Amygdala (tissue), 56 donors: ENCODE data around the gene SPDYE1.
A peak's percentile ranks its signal among the peaks of the same experiment; 100 is the strongest.
"Not testable (repeated sequence)": the region's sequence is repeated elsewhere in the genome, so short reads cannot be mapped to it uniquely, and the experiment has no call there.

ENCODE experiments used
- DNase-seq, 56 donors: peaks; one replicate each; lab custom pipeline; 2025; lab: John Stamatoyannopoulos, UW

The SPDYE1 gene

DNA sequence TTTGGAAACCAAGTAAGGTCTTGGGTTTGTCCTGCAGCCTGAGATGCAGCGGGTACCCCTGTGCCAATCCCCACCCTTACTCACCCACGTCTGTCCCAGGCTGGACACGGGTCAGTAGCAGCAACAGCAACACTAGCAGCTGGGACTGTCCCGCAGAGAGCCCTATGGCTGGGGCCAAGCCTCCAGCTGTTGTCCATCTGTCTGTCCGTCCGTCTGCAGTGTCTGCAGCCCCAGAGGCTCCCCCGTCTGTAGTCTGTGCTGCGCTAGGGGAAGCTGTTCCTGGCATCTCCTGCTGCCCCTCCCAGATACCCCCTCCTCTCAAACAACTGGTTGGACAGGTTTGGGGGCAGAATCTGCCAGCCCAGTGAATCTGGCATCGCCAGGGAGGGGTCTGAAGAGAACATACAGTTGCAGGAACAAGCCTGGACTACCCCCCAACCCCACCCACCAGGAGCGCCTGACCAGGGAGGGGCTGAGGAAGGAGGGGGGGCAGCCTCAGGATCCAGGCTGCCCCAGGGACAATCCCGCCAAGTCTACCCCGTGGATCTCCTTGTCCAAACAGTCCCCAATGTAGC, 7.6 kb upstream of the SPDYE1 start:
- DNase-seq, result not testable (repeated sequence)

DNA sequence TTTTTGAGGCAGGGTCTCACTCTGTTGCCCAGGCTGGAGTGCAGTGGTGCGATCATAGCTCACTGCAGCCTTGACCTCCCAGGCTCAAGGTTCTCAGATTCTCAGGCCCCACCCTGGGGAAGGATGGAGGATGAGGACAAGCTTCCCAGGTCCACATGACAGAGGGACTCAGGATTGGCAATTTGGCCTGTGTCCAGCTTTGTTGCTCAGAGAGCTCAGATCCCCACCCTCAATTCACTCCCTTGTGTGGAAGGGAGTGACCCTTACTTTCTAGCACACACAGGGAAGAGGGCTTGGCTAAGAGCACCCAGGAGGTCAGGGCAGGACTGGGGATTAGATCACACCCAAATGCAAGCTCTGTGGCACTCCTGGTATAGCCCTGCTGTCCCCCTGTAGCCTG, 6.9 kb upstream of the SPDYE1 start:
- DNase-seq, result not testable (repeated sequence)

DNA sequence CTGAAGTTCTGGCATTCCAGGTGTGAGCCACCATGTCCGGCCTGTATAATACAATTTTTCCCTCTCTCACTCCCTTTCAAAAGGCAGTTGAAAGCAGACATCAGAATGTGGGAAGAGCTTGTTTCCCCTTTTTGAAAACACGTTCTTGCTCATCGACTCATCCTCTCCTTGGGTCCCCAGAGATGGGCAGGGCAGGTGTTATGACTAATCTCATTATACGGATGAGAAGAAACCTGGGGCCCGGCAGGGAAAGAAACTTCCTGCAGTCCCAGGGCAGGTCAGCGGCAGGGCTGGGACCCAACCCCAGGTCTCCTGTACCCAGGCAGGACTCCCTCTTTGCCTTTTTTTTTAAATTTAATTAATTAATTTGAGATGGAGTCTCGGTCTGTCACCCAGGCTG, 4.8 kb upstream of the SPDYE1 start:
- not testable (repeated sequence) for DNase-seq

DNA sequence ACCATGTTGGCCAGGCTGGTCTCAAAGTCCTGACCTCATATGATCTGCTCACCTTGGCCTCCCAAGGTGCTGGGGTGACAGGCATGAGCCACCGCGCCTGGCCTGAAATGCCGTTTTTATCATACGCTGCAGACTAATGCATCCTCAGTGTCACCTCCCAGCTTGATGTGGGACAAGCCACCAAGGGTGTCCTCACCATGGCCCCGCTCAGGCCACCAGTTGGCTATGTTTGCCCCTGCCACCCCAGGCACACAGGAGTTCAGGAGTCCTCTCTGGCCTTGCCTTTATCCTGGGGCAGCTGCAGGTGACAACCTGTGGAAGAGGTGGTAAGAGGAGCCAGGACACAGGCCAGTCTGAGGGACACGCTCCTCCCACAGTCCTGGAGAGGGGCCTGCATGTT, 3.0 kb upstream of the SPDYE1 start:
- not testable (repeated sequence) for DNase-seq

DNA sequence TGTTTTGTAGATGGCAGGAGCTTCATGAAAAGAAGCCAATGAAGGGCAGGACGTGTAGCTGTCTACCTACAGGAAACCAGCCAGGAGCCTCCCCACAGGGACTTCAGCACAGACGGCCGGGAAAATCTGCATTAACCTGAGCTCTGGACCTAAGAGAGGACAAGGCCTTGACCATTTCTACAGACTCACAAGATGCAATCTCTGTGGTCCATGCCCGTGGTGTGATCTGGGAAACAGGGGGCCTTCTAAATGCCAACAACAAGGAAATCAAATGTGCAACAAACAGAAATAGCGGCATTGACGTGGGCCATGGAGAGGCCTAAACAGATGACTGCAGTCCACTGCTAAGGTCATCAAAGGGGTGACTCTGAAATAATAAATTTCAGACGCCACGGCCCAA, 14.4 kb downstream of the SPDYE1 start:
- DNase-seq, result not testable (repeated sequence)

DNA sequence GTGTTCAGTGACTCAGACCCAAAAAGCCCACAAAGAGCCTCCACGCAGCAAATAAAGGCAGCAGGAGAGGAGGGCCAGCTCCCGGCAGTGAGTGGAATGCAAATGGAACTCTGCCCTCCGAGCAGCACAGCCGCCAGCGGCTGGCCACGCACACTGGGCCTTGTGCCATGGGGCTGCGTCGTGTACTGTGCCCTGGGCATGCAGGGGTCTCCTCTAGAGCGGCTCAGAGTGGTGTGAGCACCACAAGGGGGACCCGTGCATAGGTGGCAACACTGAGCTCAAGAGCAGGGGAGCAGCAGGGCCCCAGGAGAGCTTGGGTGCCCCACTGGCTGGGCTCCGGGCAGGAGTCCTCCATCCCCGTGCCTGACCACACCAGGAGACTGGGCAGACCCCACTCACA, 17.4 kb downstream of the SPDYE1 start:
- DNase-seq, result peak in 16 of 56 donors; percentile 5 to 55 (median 14)

DNA sequence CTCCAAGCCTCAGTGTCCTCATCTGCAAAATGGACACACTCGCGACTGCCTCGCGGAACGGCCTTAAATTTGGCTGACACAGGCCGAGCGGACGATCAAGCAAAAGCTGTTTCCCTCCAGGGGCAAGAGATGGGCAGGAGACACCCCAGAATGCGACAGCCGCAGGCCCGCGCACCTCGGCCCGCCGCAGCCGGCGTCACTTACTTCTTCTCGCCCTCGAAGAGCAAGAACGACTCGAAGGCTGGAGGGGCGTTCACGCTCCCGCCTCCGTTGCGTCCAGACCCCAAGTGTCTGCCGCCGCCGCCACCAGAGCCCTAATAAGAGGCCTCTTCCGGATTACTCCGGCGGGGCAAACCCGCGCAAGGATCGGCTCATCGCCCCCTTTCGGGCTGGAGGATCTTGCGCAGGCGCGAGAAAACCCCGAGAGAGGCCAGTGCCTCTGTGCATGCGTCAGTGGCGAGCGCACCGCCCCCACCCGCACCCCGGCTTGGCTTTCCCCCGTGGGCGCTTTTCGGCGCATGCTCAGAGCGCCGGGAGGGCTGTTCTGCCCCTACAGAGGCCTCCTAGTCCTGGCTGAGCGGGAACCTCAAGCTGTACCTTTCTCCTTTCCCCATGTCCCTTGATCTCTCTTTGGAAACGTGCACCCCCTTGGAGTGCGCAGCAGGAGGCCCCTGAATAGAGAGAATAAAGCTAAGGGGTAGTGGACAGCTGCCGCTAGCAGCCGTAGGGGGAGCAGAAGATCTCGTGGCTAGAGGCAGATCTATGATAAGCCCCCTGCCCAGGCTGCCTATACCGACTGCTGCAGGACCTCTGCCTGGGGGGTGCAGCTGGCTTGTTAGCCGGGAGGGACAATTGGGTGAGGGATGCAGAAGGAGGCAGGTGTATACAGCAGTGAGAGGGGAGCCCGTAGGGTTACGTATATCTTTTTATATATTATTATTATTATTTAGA, 21.4 kb downstream of the SPDYE1 start:
- peak; percentile 72 to 99 (median 95) for DNase-seq

DNA sequence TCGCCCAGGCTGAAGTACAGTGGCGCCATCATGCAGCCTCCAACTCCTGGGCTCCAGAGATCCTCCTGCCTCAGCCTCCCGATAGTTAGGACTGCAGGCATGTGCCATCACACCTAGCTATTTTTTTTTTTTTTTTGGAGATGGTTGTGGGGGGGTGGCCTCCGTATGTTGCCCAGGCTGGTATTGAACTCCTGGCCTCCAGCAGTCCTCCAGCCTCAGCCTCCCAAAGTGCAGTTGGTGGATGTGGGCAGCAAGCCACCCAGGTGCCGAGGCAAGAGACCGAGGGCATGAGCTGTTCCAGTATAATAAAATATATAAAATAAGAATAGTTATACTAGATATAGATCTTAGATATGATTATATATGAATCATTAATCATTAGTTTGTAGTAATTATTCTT, 22.1 kb downstream of the SPDYE1 start:
- not testable (repeated sequence) for DNase-seq

DNA sequence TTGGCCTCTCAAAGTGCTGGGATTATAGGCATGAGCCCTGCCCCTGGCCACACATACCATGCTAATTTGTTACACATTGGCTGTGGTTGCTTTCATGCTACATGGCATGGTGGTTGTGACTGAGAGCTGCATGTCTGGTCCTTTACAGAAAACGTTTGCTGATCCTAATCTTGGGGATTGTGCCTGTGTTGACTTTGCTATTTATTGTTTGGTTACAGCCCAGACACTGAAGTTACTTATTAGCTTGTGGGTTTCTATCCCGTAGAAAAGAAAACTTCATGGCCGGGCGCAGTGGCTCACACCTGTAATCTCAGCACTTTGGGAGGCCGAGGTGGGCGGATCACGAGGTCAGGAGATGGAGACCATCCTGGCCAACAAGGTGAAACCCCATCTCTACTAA, 24.4 kb downstream of the SPDYE1 start:
- not testable (repeated sequence) for DNase-seq

DNA sequence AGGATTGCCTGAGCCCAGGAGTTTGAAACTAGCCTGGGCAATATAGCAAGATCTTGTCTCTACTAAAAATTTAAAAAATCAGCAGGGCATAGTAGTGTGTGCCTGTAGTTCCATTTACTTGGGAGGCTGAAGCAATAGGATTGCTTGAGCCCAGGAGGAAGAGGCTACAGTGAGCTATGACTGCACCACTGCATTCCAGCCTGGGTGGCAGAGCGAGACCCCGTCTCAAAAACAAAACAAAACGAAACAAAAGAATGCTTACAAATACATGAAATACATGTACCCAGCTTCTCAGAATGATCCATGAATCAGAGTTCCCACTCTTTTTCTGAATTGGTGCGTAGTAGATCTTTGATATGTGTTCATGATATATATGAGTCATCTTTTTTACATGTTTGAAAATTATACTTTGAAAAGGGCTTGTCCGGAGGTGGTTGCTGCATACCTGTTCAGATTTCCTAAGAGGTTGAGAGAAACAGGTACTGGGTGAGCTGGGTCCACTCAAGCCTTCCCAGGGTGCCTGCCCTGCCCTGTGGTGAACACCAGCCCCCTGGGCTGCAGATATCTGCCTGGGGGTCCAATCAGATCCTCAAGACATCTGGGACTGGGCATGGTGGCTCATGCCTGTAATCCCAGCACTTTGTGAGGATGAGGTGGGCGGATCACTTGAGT, 25.2 kb downstream of the SPDYE1 start:
- not testable (repeated sequence) for DNase-seq

DNA sequence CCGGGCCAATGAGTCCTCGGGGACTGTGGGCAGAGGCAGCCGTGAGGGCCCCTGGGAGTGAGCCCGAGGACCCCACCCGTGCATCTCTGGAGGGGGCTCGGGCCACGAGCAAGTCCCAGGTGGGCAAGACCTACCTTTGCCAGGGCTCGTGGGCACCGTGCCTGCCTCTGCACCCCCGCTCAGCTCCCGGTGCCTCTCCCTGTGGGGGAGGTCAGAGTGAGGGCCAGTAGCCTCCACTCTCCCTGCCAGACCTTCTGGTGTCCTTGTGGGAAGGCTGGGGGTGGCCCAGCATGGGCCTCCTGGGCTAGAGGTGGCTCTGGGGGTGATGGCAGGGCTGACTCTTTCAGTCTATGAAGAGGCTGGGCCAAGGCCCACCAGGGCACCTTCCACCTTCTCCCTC, 31.7 kb downstream of the SPDYE1 start:
- DNase-seq, result not testable (repeated sequence)

DNA sequence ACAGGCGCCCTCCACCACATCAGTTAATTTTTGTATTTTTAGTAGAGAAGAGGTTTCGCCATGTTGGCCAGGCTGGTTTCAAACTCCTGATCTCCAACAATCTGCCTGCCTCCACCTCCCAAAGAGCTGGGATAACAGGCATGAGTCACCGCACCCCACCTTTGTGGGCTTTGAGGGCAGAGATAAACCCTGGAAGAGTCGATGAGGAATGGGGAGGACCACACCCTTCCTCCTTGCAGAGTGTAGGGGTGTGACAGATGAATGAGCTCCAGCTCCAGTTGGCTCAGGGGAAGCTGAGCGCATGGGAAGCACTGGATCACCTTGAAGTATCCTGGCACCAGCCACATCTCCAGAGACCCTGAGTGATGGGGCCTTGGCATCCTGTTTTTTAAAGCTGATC, 32.3 kb downstream of the SPDYE1 start:
- DNase-seq, result not testable (repeated sequence)

DNA sequence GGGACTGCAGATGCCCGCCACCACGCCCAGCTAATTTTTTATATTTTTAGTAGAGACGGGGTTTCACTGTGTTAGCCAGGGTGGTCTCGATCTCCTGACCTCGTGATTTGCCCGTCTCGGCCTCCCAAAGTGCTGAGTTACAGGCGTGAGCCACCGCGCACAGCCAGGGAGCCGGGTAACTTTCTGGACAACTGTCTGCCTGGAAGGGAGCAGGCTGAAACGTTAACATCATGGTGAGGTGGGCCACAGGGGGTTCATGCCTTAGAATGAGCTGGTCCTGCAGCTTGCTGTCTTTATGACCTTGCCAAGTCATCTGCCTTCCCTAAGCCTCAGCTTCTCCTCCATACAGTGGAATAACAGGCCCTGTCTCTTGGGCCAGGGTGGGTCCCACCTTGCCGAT, 33.6 kb downstream of the SPDYE1 start:
- not testable (repeated sequence) for DNase-seq

DNA sequence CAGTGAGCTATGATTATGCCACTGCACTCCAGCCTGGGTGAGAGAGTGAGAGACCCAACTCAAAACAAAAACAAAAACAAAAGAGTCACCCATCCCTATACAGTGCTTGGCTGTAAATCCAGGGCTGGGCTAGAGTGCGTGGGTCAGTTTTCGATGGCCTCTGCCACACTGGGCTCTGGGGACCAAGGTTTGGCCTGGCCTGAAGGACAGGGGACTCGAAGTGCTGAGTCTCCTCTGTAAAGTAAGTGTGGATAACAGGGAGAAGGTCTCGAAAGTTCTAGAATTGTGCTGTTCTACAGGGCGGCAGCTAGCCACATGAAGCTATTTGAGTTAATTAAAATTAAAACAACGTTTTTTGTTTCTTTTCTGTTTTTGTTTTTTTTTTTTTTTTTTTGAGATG, 34.3 kb downstream of the SPDYE1 start:
- DNase-seq, result not testable (repeated sequence)

DNA sequence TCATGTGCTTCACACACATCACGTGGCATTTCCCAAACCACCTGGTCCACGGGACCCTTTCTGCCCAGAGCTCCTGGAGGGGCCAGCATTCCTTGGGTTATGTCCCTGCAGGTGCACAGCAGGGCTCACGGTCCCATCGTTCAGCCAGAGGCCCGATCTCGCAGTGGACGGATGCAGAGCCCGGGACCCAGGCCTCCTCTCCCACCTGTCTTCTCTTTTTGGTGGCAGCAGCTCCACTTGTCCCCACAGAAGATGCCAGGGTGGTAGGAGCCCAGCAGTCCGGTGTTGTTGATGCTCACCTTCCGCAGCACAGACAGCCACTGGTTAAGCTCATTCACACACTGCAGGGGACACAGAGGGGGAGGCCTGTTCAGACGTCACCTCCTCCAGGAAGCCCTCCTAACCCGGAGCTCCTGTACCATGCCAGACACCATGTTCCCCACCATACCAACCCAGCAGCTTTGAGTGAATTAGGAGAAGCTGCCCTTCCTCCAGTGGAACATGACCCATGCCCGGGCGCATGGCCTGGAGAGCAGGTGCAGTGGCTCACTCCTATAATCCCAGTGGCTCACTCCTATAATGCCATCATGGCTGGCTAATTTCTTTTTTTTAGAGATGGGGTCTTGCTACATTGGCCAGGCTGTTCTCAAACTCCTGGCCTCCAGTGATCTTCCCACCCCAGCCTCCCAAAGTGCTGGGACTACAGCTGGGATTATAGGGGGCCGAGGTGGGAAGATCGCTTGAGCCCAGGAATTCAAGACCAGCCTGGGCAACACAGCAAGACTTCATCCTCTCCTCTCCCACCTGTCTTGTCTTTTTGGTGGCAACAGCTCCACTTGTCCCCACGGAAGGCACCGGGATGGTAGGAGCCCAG, 36.5 kb downstream of the SPDYE1 start:
- DNase-seq, result not testable (repeated sequence)

DNA sequence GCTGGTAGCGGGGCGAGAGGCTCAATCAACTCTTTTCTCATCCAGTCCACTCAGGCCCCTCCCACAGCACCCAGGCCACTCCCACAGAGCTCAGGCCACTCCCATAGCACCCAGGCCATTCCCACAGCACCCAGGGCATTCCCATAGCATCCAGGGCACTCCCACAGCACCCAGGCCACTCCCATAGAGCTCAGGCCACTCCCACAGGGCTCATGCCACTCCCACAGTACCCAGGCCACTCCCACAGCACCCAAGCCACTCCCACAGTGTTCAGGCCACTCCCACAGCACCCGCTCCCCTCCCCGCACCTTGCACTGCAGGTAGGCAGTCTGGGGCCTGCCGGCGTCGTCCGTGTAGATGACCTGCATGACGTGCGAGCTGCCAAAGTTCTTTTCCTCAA, 38.7 kb downstream of the SPDYE1 start:
- not testable (repeated sequence) for DNase-seq

DNA sequence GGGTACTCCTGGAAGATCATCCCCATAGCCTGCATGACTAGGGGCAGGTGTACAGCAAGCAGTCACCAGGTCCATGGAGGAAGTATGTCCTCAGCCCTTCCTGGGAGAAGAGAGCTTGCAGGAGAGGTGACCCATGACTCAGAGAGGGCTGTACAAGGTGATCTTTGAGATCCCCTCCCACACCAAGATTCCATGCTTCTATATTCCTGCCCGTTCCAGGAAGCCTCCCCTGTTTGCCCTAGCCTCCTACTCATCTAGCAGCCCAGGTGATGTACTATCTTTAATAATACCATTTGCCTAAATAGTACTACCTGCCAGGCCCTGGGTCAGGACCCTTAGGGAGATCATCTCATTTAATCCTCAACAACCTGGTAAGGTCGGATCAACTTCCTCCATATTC, 40.3 kb downstream of the SPDYE1 start:
- DNase-seq, result not testable (repeated sequence)

DNA sequence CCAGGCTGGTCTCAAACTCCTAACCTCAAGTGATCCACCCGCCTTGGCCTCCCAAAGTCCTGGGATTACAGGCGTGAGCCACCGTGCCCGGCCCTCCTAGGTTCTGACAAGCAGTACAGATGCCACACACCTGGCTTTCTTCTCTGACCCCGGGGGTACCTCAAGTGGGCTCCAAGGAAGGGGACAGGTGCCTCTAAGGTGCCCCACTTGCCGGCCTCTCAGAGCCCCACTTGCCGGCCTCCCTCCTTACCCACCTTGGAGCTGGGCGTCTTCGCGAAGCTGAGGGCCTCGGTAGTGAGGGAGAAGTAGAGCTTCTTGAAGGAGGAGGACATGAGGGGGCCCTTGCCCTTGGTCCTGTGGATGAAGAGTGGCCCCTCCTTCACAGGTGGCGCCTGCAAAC, 40.9 kb downstream of the SPDYE1 start:
- not testable (repeated sequence) for DNase-seq

DNA sequence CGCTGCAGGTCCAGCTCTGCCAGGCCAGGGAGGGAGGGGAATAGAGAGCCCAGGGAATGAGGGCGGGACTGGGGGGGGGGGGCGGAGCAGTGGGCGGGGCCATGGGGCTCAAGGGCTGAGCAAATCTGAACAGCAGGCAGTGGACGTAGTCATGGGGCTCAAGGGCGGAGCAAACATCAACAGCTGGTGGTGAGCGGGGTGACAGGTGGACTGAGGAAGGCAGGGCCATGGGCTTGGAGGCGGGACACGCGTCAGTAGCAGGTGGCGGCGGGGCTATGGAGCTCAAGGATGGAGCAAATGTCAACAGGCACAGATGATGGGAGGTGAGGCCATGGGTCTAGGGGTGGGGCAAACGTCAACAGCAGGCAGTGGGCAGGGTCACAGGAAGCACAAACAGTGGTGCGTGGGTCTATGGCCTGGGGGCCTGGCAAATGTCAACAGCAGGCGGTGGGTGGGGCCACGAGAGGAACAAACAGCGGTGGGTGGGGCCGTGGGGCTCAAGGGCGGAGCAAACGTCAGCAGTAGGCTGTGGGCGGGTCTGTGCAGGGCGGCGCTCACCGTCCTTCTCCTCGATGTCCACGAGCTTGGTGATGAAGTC, 41.4 kb downstream of the SPDYE1 start:
- peak in 55 of 56 donors; percentile 28 to 92 (median 79) for DNase-seq
